Fibroblast of lung (primary cell): ENCODE measurements around the gene CCDC85B. TPM values are rescaled to one million over a fixed set of nuclear protein-coding genes. Genes with fewer than 3 reads are reported as not detected.
A peak's percentile ranks its signal among the peaks of the same experiment; 100 is the strongest.

Experiments used
- DNase-seq, 2 donors: peaks; one replicate each; pipeline versions ENCODE4 v3.0.0 to v3.0.0-alpha.2; 2010; ENCODE audit warnings: low read depth in 2 of 2
- H2AFZ ChIP-seq: 2 replicates; pipeline ENCODE4 v1.5.1; 2012; ENCODE audit warnings: low read length, control low read depth, inconsistent platforms
- H3K27ac ChIP-seq: 2 replicates; pipeline ENCODE4 v1.5.1; 2011; ENCODE audit warnings: low read length, control low read depth; ENCODE audit not compliant: insufficient read depth
- H3K27me3 ChIP-seq: 2 replicates; pipeline ENCODE4 v1.5.1; 2011; ENCODE audit warnings: mild to moderate bottlenecking, low read length; ENCODE audit not compliant: control insufficient read depth, insufficient read depth
- H3K36me3 ChIP-seq: 2 replicates; pipeline ENCODE4 v1.5.1; 2011; ENCODE audit warnings: low read length; ENCODE audit not compliant: control insufficient read depth, insufficient read depth
- H3K4me1 ChIP-seq: 2 replicates; pipeline ENCODE4 v1.5.1; 2011; ENCODE audit warnings: low read length; ENCODE audit not compliant: control insufficient read depth, insufficient read depth; ENCODE audit errors: extremely low read depth
- H3K4me2 ChIP-seq: 2 replicates; pipeline ENCODE4 v1.5.1; 2011; ENCODE audit warnings: low read length, control low read depth; ENCODE audit not compliant: insufficient read depth; ENCODE audit errors: extremely low read depth
- H3K4me3 ChIP-seq, 4 experiments: fragments of 200-600 bp in 1 of 4; sonication (generic) in 1 of 4; replicated peaks in 1 of 4; 2 replicates each; pipeline ENCODE4 v1.5.1; 2011 to 2016; ENCODE audit warnings: low read length in 4 of 4, low read depth in 3 of 4, mild to moderate bottlenecking in 3 of 4, control low read depth in 2 of 4, inconsistent platforms in 1 of 4, mixed read lengths in 1 of 4; ENCODE audit not compliant: insufficient read depth in 1 of 4; ENCODE audit errors: control extremely low read depth in 1 of 4
- H3K79me2 ChIP-seq: 2 replicates; pipeline ENCODE4 v1.5.1; 2012; ENCODE audit warnings: mild to moderate bottlenecking, low read length, inconsistent platforms; ENCODE audit not compliant: control insufficient read depth, insufficient read depth
- H3K9ac ChIP-seq: 2 replicates; pipeline ENCODE4 v1.5.1; 2011; ENCODE audit warnings: mild to moderate bottlenecking, low read length, control low read depth; ENCODE audit not compliant: insufficient read depth
- H3K9me3 ChIP-seq: 2 replicates; pipeline ENCODE4 v1.5.1; 2012; ENCODE audit warnings: low read depth, low read length; ENCODE audit not compliant: control insufficient read depth, insufficient read depth
- H4K20me1 ChIP-seq: 2 replicates; pipeline ENCODE4 v1.5.1; 2011; ENCODE audit warnings: low read length; ENCODE audit not compliant: control insufficient read depth, insufficient read depth; ENCODE audit errors: extremely low read depth
- CTCF ChIP-seq, 2 donors: IDR thresholded peaks in 1 of 2; conservative IDR thresholded peaks in 1 of 2; 1 replicate in 1 of 2; 2 replicates in 1 of 2; pipeline ENCODE4 v1.5.1; 2011 to 2012; ENCODE audit warnings: low read length in 2 of 2, control low read depth in 1 of 2, inconsistent platforms in 1 of 2, low read depth in 1 of 2, mild to moderate bottlenecking in 1 of 2
- EZH2 ChIP-seq: IDR thresholded peaks from 2 replicates; pipeline ENCODE4 v1.5.1; 2012; ENCODE audit warnings: low read length, control low read depth, mild to moderate bottlenecking; ENCODE audit errors: missing control alignments
- polyA plus RNA-seq, 2 donors: library from polyadenylated mRNA; depleted of rRNA in 1 of 2; stranded (reverse) in 1 of 2; unstranded in 1 of 2; fragments of >200 nt; gene quantifications; 2 replicates each; pipeline ENCODE4 v1.2.1, GENCODE V29; 2011 to 2012; ENCODE audit warnings: missing spikeins in 1 of 2
- total RNA-seq: library from RNA; depleted of rRNA; stranded (reverse); fragments of >200 nt; gene quantifications from 2 replicates; pipeline ENCODE4 v1.2.1, GENCODE V29; 2014

CCDC85B gene
- total and polyA plus RNA-seq, 2 donors (not counting 1 experiment from before 2014, with no cell fraction given) = 18.1 to 118 TPM

GRCh38 chr11:65883058-65883761 is 7.3 kb upstream of the CCDC85B start:
- TF ChIP-seq CTCF (conservative IDR thresholded peaks at IDR 0.05 in 1 of 2, IDR thresholded peaks at IDR 0.05 in 1 of 2; ENCODE audit: low read depth in 1 of 2, low read length in 2 of 2) = no peak
- no peak for TF ChIP-seq EZH2
- H3K79me2 ChIP-seq = peaks cover 25% of the 10 kb centered on the region

GRCh38 chr11:65883786-65884715 is 6.4 kb upstream of the CCDC85B start:
- no peaks in the 10 kb centered on the region for H3K9me3 ChIP-seq
- no peak overlapping the region for H3K4me3 ChIP-seq
- H3K4me1 ChIP-seq = peaks cover 7% of the 10 kb centered on the region
- TF ChIP-seq CTCF (conservative IDR thresholded peaks at IDR 0.05 in 1 of 2, IDR thresholded peaks at IDR 0.05 in 1 of 2; ENCODE audit: low read depth in 1 of 2, low read length in 2 of 2) (no peak), EZH2 (no peak)
- no peak for DNase-seq
- H3K36me3 ChIP-seq = peaks cover 35% of the 10 kb centered on the region
- no peak overlapping the region for H3K27ac ChIP-seq
- no peak overlapping the region for H3K9ac ChIP-seq
- H3K79me2 ChIP-seq = peaks cover 25% of the 10 kb centered on the region
- no peaks in the 10 kb centered on the region for H3K27me3 ChIP-seq
- no peaks in the 10 kb centered on the region for H4K20me1 ChIP-seq
- no peak overlapping the region for H2AFZ ChIP-seq
- no peak overlapping the region for H3K4me2 ChIP-seq

More at GRCh38 chr11:65883058-65883761, 7.3 kb upstream of the CCDC85B start:
- Histone ChIP-seq H4K20me1 (no peaks in the 10 kb centered on the region), H2AFZ (no peak overlapping the region), H3K27ac (no peak overlapping the region), H3K9me3 (no peaks in the 10 kb centered on the region), H3K4me2 (no peak overlapping the region), H3K9ac (no peak overlapping the region), H3K36me3 (peaks cover 35% of the 10 kb centered on the region), H3K4me1 (peaks cover 7% of the 10 kb centered on the region), H3K27me3 (no peaks in the 10 kb centered on the region), H3K4me3 (no peak overlapping the region)
- DNase-seq = no peak

GRCh38 chr11:65884716-65885092 is 5.8 kb upstream of the CCDC85B start:
- no peak for TF ChIP-seq EZH2
- TF ChIP-seq CTCF (conservative IDR thresholded peaks at IDR 0.05 in 1 of 2, IDR thresholded peaks at IDR 0.05 in 1 of 2; ENCODE audit: low read depth in 1 of 2, low read length in 2 of 2) = peak; percentile 99
- Histone ChIP-seq H3K27me3 (no peaks in the 10 kb centered on the region), H3K27ac (no peak overlapping the region), H2AFZ (no peak overlapping the region), H3K4me3 (no peak overlapping the region), H3K9ac (no peak overlapping the region), H3K79me2 (peaks cover 25% of the 10 kb centered on the region), H3K9me3 (no peaks in the 10 kb centered on the region), H3K4me2 (peak overlapping the region; percentile 15), H4K20me1 (no peaks in the 10 kb centered on the region), H3K36me3 (peaks cover 35% of the 10 kb centered on the region), H3K4me1 (peaks cover 9% of the 10 kb centered on the region)
- peak; percentile 61 to 72 for DNase-seq
